H9 (cell line): ENCODE measurements around the gene GON7. TPM values are rescaled to one million over a fixed set of nuclear protein-coding genes. Genes with fewer than 3 reads are reported as not detected.

Experiments used
- DNase-seq: peaks from one replicate; pipeline ENCODE4 v3.0.0-alpha.2; 2017
- H2AFZ ChIP-seq: one replicate; pipeline ENCODE4 v1.6.1; 2013; ENCODE audit warnings: mild to moderate bottlenecking, low read length, control low read depth, moderate library complexity
- H2AK5ac ChIP-seq: 2 replicates; pipeline ENCODE4 v1.6.1; 2013; ENCODE audit warnings: low read length, control low read depth, mixed read lengths; ENCODE audit not compliant: insufficient read length
- H2BK120ac ChIP-seq: one replicate; pipeline ENCODE4 v1.6.1; 2013; ENCODE audit warnings: low read depth, mild to moderate bottlenecking, low read length, control low read depth, inconsistent platforms; ENCODE audit not compliant: poor library complexity, severe bottlenecking
- H2BK12ac ChIP-seq: 2 replicates; pipeline ENCODE4 v1.6.1; 2013; ENCODE audit warnings: low read length, control low read depth, mixed read lengths, low read depth; ENCODE audit not compliant: insufficient read length
- H2BK15ac ChIP-seq: 2 replicates; pipeline ENCODE4 v1.6.1; 2013; ENCODE audit warnings: low read depth, low read length, control low read depth
- H2BK20ac ChIP-seq: one replicate; pipeline ENCODE4 v1.6.1; 2013; ENCODE audit warnings: low read depth, mild to moderate bottlenecking, low read length, control low read depth, inconsistent platforms; ENCODE audit not compliant: poor library complexity, severe bottlenecking
- H2BK5ac ChIP-seq: 2 replicates; pipeline ENCODE4 v1.6.1; 2013; ENCODE audit warnings: low read length, control low read depth, mixed read lengths; ENCODE audit not compliant: insufficient read length
- H3K14ac ChIP-seq: 2 replicates; pipeline ENCODE4 v1.6.1; 2013; ENCODE audit warnings: low read length, control low read depth; ENCODE audit not compliant: insufficient read depth
- H3K18ac ChIP-seq: 2 replicates; pipeline ENCODE4 v1.6.1; 2013; ENCODE audit warnings: low read depth, mild to moderate bottlenecking, mixed read lengths, low read length, control low read depth; ENCODE audit not compliant: insufficient read length
- H3K23ac ChIP-seq: 2 replicates; pipeline ENCODE4 v1.6.1; 2013; ENCODE audit warnings: low read length, control low read depth, mixed read lengths, low read depth; ENCODE audit not compliant: insufficient read length
- H3K23me2 ChIP-seq: 2 replicates; pipeline ENCODE4 v1.6.1; 2013; ENCODE audit warnings: low read depth, mild to moderate bottlenecking, mixed read lengths, low read length, control low read depth; ENCODE audit not compliant: insufficient read length, poor library complexity, severe bottlenecking
- H3K27ac ChIP-seq: 2 replicates; pipeline ENCODE4 v1.5.1; 2013; ENCODE audit warnings: low read length, control low read depth, mixed read lengths, low read depth; ENCODE audit not compliant: insufficient read length
- H3K27me3 ChIP-seq: 2 replicates; pipeline ENCODE4 v1.6.1; 2013; ENCODE audit warnings: low read length, control low read depth, inconsistent platforms; ENCODE audit not compliant: insufficient read depth
- H3K4ac ChIP-seq: 2 replicates; pipeline ENCODE4 v1.6.1; 2013; ENCODE audit warnings: low read depth, mild to moderate bottlenecking, control low read depth, inconsistent platforms, low read length, moderate library complexity
- H3K4me1 ChIP-seq: 2 replicates; pipeline ENCODE4 v1.6.1; 2013; ENCODE audit warnings: low read length, control low read depth, inconsistent platforms; ENCODE audit not compliant: insufficient read depth
- H3K4me2 ChIP-seq: 2 replicates; pipeline ENCODE4 v1.6.1; 2013; ENCODE audit warnings: low read length, control low read depth, mixed read lengths; ENCODE audit not compliant: insufficient read length, insufficient read depth
- H3K56ac ChIP-seq: 2 replicates; pipeline ENCODE4 v1.6.1; 2013; ENCODE audit warnings: low read depth, mild to moderate bottlenecking, mixed read lengths, low read length, control low read depth; ENCODE audit not compliant: insufficient read length
- H3K79me1 ChIP-seq: 2 replicates; pipeline ENCODE4 v1.6.1; 2013; ENCODE audit warnings: low read depth, mild to moderate bottlenecking, moderate library complexity, low read length, control low read depth, inconsistent platforms; ENCODE audit not compliant: insufficient read depth, poor library complexity, severe bottlenecking
- H3K79me2 ChIP-seq: 2 replicates; pipeline ENCODE4 v1.6.1; 2013; ENCODE audit warnings: low read length, control low read depth, inconsistent platforms; ENCODE audit not compliant: insufficient read depth
- H3K9ac ChIP-seq: 2 replicates; pipeline ENCODE4 v1.6.1; 2013; ENCODE audit warnings: low read length, control low read depth, mixed read lengths; ENCODE audit not compliant: insufficient read length; ENCODE audit errors: extremely low read depth
- H3K9me3 ChIP-seq: one replicate; pipeline ENCODE4 v1.6.1; 2013; ENCODE audit warnings: low read depth, low read length, inconsistent platforms; ENCODE audit not compliant: control insufficient read depth
- H3T11ph ChIP-seq: one replicate; pipeline ENCODE4 v1.6.1; 2013; ENCODE audit warnings: mild to moderate bottlenecking, low read length, control low read depth, inconsistent platforms
- H4K20me1 ChIP-seq: one replicate; pipeline ENCODE4 v1.6.1; 2013; ENCODE audit not compliant: control insufficient read depth, insufficient read length, insufficient read depth
- H4K5ac ChIP-seq: 2 replicates; pipeline ENCODE4 v1.6.1; 2013; ENCODE audit warnings: low read depth, mild to moderate bottlenecking, mixed read lengths, low read length, control low read depth; ENCODE audit not compliant: insufficient read length
- H4K8ac ChIP-seq: replicated peaks from 2 replicates; pipeline ENCODE4 v1.6.1; 2013; ENCODE audit warnings: low read length, control low read depth, mixed read lengths, low read depth; ENCODE audit not compliant: insufficient read length
- H4K91ac ChIP-seq: 2 replicates; pipeline ENCODE4 v1.6.1; 2013; ENCODE audit warnings: low read depth, mild to moderate bottlenecking, moderate library complexity, mixed read lengths, low read length, control low read depth; ENCODE audit not compliant: insufficient read length
- H3K27ac Mint-ChIP-seq, 3 experiments: 2 replicates in 2 of 3; 3 replicates in 1 of 3; pipeline ENCODE4 v1.8.0; 2020 to 2021; ENCODE audit warnings: mixed read lengths in 3 of 3, mild to moderate bottlenecking in 1 of 3, moderate library complexity in 1 of 3
- H3K27me3 Mint-ChIP-seq: 2 replicates; pipeline ENCODE4 v1.8.0; 2021; ENCODE audit warnings: low read depth, mild to moderate bottlenecking, moderate library complexity, mixed read lengths
- H3K36me3 Mint-ChIP-seq, 3 experiments: 2 replicates in 2 of 3; 3 replicates in 1 of 3; pipeline ENCODE4 v1.8.0; 2020 to 2021; ENCODE audit warnings: low read depth in 3 of 3, mixed read lengths in 3 of 3; ENCODE audit not compliant: insufficient read depth in 1 of 3
- H3K4me1 Mint-ChIP-seq, 2 experiments: 2 replicates each; pipeline ENCODE4 v1.8.0; 2020; ENCODE audit warnings: mixed read lengths in 2 of 2
- H3K4me3 Mint-ChIP-seq, 2 experiments: 2 replicates in 1 of 2; 3 replicates in 1 of 2; pipeline ENCODE4 v1.8.0; 2020 to 2021; ENCODE audit warnings: mild to moderate bottlenecking in 2 of 2, mixed read lengths in 2 of 2, moderate library complexity in 1 of 2
- H3K9me3 Mint-ChIP-seq, 2 experiments: 2 replicates in 1 of 2; 3 replicates in 1 of 2; pipeline ENCODE4 v1.8.0; 2020; ENCODE audit warnings: mild to moderate bottlenecking in 2 of 2, mixed read lengths in 2 of 2, moderate library complexity in 1 of 2
- WGBS: extraction: QIAGEN DNeasy Blood & Tissue Kit; methylation state at CpG from one replicate; pipeline ENCODE4 v1.1.7; 2013; ENCODE audit warnings: missing lambda C conversion rate, low lambda C conversion rate, mixed read lengths; ENCODE audit not compliant: insufficient read length; ENCODE audit errors: extremely low coverage; 5-methylcytosine and 5-hydroxymethylcytosine counted together
- total RNA-seq: library from RNA; stranded (reverse); gene quantifications from 2 replicates; pipeline ENCODE4 v1.2.1, GENCODE V29; 2021
- TF ChIP-seq, protein P1 (sequence below): fragments of 200-600 bp; sonication (generic); conservative IDR thresholded peaks from 3 replicates; pipeline ENCODE4 v1.8.0; 2021; ENCODE audit warnings: antibody characterized with exemption, mild to moderate bottlenecking

GON7 gene
- total RNA-seq, 1 experiment from 2014 or later: 6.8 TPM

DNA sequence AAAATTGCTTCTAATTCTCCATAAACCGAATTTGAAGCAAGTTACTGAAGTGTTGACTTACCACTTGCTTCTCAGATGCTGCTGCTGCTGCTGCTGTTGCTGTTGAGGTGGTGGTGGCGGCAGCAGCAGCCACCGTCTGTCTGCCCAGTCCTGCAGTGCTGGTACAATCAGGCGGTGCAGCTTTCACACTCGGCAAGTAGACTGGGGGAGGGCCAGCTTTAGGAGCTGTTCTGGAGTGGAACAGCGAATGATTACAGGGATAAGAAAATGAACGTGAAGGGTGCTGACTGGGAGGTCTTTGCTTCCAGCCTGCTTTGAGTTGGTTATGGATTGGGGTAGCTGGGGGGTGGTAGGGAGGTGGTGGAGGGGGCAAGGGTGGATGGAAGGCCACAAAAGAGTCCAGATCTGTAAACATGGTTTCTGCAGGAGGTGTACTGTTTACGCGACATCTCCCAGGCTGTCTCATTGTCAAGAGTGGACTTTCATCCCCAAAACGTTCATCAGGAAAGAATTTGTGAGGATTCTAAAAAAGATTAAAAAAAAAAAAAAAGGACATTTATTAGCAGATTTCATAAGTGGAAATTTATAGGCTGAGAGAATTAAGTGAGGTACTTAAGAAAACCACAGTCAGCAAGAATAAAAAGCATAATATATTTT is 39.0 kb upstream of the GON7 start:
- Histone ChIP-seq H3K14ac (no peak overlapping the region), H4K5ac (no peak overlapping the region), H2BK5ac (no peak overlapping the region), H3K4ac (no peak overlapping the region), H4K8ac (no peak overlapping the region), H3K4me1 (no peaks in the 10 kb centered on the region), H3K4me2 (no peak overlapping the region), H2AFZ (no peak overlapping the region), H3K79me1 (no peaks in the 10 kb centered on the region), H4K91ac (no peak overlapping the region), H3K23ac (no peak overlapping the region), H3K27ac (no peak overlapping the region), H3K9me3 (no peaks in the 10 kb centered on the region), H2AK5ac (no peak overlapping the region), H2BK20ac (no peak overlapping the region), H3K18ac (no peak overlapping the region), H3K23me2 (no peaks in the 10 kb centered on the region), H3K27me3 (no peaks in the 10 kb centered on the region), H3K56ac (no peak overlapping the region), H2BK120ac (no peak overlapping the region), H3K9ac (no peak overlapping the region), H2BK15ac (no peak overlapping the region), H3T11ph (no peak overlapping the region), H4K20me1 (no peaks in the 10 kb centered on the region), H3K79me2 (no peaks in the 10 kb centered on the region), H2BK12ac (no peak overlapping the region)
- DNase-seq: no peak
- Mint-ChIP-seq H3K4me1 (peaks cover 2 to 5% of the 10 kb centered on the region in 2 experiments; a peak in 3 of 4 replicates), H3K9me3 (no peaks in the 10 kb centered on the region), H3K27ac (peak overlapping the region in 2 of 3 experiments; percentile 11 to 45; a peak in 1 of 7 replicates), H3K27me3 (no peaks in the 10 kb centered on the region), H3K4me3 (no peak overlapping the region), H3K36me3 (peaks cover 14 to 66% (median 50%) of the 10 kb centered on the region in 3 experiments)
- no CpG with 5 or more reads among the region's 10 CpGs for WGBS
- TF ChIP-seq, protein P1, sequence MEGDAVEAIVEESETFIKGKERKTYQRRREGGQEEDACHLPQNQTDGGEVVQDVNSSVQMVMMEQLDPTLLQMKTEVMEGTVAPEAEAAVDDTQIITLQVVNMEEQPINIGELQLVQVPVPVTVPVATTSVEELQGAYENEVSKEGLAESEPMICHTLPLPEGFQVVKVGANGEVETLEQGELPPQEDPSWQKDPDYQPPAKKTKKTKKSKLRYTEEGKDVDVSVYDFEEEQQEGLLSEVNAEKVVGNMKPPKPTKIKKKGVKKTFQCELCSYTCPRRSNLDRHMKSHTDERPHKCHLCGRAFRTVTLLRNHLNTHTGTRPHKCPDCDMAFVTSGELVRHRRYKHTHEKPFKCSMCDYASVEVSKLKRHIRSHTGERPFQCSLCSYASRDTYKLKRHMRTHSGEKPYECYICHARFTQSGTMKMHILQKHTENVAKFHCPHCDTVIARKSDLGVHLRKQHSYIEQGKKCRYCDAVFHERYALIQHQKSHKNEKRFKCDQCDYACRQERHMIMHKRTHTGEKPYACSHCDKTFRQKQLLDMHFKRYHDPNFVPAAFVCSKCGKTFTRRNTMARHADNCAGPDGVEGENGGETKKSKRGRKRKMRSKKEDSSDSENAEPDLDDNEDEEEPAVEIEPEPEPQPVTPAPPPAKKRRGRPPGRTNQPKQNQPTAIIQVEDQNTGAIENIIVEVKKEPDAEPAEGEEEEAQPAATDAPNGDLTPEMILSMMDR: no peak
